Inflammatory macrophage treated with lipopolysaccharide for 4 hours (primary cell): ENCODE results near the gene MALRD1.
A peak's percentile ranks its signal among the peaks of the same experiment; 100 is the strongest.
"Not testable (repeated sequence)": the region's sequence is repeated elsewhere in the genome, so short reads cannot be mapped to it uniquely, and the experiment has no call there.

Experiments used
- DNase-seq: peaks from one replicate; pipeline ENCODE4 v3.0.0-alpha.2; 2020

The MALRD1 gene

DNA sequence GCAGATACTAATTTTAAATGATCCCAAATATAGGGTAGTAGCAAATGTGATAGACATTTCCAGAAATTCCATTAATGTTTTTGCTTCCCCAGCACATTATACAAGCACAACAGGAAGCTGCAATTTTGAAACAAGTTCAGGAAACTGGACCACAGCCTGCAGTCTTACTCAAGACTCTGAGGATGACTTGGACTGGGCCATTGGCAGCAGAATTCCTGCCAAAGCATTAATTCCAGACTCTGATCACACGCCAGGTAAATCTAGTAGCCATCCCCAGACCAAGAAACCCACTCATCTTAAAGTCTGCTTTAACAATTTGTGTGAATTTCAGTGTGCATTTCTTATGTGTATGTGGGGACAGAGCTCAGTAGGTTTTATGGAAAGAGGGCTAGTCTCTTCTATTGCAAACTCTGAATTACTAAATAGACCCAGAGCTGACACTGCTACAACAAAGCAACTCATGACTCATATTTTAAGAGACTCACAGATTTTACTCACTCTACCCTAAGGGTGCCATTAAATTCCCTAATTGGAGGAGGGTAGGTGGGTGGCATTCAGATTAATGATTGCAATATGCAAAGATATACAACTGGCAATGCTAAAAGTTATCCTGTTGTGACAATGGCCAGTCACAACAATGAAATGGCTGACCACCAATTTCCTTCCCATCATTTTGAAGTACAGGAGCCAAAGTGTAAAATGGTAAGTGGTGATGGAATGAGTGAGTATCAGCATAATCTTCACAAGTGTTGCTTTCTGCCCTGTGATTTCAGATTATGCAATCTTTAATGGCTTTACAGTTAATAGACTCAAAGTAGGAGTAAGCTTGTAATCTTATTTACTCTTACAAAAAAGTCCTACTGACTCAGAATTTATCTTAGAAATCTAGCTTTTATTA is 450.0 kb downstream of the MALRD1 start:
- DNase-seq = no peak

DNA sequence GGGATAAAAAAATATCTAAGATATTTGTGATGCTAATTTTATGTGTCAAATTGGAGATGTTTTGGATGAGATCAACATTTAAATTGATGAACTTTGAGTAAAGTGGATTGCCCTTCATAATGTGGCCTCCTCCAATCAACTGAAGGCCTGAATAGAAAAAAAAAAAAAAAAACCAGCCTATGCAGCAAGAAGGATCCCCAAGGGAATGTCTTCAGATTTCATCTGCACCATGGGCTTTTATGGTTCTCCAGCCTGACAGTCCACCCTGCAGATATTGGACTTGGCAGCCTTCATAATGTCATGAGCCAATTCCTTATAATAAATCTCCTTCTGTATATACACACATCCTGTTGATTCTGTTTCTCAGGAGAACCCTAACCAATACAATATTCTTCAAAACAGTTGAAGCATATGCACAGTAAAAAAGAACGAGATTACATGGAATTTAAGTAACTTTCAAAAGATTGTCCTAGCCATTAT is 450.7 kb downstream of the MALRD1 start:
- DNase-seq = no peak

DNA sequence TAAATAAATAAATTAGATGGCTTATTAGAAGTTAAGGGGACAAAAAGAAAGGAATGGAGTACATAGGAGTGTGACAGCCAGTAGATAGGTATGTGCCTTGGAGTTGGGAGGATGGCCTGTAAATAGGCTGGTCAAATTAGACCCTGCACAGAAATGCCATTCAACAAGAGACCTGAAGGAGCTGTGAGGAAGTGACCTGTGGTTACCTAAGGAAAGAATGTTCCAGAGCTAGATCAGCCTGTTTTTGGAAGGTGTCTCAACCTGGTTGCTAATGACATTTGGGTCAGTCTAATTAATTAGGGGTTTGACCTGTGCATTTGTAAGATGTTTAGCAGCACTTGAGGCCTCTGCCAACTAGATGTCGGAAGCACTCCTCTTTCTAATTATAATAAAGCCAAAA is 452.4 kb downstream of the MALRD1 start:
- no peak for DNase-seq

DNA sequence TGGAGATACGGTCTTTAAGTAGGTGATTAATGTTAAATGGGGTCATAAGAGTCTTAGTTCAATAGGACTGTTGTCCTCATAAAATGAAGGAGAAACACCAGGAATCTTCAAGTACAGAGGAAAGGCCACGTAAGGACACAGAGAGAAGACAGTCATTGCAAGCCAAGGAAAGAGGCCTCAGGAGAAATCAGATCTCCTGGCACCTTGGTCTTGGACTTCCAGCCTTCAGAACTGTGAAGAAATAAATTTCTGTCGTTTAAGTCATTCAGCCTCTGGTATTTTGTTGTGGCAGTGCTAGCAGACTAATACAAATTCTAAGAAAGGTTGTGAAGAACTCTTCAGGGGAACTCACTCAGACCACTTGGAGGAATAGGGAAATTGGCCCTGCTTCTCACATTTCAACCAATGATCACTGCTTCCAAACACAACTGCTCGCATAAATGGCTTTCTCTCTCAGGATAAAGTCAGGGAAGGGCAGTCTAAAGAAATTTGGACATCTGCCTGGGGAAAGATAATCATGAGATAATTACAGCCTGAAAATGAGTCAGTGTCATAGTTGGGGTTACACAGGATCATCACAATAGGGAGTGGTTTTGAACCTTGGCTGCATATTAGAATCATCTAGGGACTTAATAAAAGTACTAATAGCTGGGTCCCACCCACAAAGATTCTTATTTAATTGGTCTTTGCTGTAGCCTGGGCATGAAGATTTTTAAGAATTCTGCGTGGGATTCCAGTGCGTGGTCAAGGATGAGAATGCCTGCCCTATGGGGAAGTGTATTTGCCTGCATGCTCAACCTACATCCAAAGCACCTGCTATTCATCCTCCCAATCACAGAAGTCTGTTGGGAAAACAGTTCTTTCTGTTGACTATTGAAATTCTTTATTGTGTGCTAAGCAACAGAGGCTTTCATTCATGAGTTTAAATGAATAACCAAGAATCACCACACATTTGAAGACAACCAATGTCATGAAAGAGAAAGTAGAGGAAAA is 457.0 kb downstream of the MALRD1 start:
- DNase-seq = no peak

DNA sequence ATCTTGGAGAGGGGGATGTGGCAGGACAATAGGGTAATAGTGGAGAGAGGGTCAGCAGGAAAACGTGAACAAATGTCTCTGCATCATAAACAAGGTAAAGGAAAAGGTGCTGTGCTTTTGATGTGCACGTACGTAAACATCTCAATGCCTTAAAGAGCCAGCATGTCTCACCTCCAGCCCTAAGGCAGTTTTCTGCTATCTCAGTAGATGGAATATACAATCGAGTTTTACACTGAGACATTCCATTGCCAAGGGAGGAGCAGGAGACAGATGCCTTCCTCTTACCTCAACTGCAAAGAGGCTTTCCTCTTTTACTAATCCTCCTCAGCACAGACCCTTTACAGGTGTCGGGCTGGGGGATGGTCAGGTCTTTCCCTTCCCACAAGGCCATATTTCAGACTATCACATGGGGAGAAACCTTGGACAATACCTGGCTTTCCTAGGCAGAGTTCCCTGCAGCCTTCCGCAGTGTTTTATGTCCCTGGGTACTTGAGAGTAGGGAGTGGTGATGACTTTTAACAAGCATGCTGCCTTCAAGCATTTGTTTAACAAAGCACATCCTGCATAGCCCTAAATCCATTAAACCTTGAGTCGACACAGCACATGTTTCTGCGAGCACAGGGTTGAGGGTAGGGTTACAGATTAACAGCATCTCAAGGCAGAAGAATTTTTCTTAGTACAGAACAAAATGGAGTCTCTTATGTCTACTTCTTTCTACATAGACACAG is 461.6 kb downstream of the MALRD1 start:
- not testable (repeated sequence) for DNase-seq

DNA sequence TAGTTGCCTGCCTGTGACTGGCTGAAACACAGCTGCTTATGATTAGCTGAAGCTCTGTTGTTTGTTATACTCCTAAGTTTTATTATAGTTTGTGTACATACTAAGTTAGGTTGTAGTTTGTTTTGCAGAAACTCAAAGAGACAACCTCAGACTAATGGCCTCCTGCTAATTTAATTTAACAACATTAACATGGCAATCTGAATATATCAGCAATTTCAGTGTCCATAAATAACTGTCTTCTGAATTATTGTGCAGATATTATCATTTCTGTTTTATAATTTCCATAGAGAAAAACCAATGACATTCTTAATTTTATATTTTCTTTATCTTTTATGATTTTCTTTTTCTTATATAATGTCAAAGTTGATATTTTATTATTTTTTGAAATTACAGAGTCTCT is 469.5 kb downstream of the MALRD1 start:
- no peak for DNase-seq

DNA sequence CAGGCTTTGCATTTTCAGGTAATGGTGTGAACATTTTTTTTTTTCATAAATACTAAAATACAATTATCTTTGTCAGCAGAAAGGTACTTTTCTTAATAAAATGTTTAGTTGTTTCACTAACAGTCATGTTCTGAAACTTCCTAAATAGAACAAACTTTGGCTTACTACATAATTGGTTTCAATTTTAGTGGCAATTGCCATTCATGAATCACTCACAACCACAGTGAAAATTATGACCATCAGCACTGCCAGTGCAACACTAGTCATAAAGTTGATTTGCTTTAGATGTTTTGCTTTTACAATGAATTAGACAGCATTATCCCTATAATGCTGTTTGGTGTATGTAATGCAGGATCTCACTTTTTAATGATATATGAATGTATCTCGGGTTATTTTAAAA is 470.0 kb downstream of the MALRD1 start:
- peak; percentile 11 for DNase-seq

DNA sequence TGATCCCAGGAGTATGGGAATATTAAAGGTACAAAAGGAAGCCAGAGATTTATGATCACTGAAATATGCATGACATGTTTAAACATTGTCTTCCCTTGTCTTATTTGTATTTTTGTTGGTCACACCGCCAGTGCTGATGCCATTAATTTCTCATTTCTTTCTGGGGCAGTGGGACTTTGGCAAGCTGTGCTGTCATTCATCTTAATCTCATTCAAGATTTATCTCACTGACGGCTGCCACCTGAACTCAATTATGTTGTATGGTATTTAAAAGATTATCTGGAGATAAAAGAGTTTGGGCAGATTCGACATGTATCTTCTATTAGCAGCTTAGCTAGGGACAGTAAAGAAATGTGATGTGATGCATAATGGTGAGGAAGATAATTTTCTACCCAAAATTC is 482.7 kb downstream of the MALRD1 start:
- no peak for DNase-seq

DNA sequence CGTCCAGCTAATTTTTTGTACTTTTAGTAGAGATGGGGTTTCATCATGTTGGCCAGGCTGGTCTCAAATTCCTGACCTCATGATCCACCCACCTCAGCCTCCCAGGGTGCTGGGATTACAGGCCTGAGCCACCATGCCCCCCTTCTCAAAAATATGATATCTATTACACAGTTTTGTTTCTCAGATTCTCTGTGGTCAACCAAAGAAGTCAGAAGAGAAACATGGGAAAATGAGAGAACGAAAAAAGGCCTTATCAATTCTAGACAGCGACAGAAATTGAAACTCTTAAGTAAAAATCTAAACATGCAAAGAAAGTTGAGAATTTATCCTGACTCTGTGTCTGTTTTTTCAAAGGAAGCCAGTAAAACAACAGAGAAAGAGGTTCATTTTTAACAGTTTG is 483.8 kb downstream of the MALRD1 start:
- DNase-seq = no peak

DNA sequence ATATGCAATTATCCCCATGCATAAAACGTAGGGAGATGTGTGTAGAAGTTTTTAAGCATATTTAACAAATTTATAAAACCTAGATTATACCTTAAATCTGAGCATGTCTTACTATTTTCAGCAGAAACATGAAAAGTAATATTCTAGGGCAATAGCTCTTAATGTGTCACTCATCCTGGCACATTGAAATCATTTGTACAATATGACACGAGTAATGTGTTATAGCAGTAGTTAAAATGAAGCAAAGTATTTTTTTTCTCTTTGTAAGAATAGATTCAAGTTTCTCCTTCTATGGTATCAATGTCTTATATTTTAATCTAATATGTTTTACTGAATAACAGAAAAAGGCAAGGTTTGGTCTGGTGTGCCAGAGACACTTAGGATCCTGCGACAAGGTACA is 492.7 kb downstream of the MALRD1 start:
- DNase-seq = no peak

DNA sequence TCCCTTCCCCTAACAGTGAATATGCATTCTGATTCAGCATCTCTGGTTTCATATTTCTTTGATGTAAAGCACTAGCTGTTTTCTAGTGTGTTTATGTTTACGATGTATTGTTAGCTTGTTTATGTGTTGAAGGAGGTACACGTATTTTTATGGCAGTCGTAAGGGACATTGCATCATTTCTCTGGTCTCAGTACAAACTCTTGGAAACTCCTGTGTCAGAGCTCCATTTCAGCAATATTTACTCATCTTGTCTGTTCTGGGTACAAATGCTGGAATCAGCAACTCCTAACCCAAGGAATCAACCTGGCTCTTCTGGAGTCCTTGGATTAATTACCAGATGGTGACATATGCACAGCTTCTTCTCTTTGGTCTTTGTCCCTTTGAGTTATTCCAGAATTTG is 497.6 kb downstream of the MALRD1 start:
- DNase-seq = no peak

DNA sequence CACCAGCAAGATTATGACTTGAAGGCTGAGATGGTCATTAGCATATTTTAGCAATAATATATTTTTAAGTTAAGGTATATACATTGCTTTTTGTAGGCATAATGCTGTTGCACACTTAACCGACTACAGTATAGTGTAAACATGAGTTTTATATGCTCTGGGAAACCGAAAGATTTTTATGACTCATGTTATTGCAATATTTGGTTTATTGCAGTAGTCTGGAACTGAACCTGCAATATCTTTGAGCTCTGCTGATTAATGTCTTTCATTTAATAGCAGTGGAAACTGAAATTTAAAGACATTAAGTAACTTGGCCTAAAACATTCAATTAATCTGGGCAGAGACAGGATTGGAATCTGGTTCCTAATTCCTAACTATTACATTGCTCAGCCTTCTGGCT is 500.9 kb downstream of the MALRD1 start:
- peak; percentile 10 for DNase-seq

DNA sequence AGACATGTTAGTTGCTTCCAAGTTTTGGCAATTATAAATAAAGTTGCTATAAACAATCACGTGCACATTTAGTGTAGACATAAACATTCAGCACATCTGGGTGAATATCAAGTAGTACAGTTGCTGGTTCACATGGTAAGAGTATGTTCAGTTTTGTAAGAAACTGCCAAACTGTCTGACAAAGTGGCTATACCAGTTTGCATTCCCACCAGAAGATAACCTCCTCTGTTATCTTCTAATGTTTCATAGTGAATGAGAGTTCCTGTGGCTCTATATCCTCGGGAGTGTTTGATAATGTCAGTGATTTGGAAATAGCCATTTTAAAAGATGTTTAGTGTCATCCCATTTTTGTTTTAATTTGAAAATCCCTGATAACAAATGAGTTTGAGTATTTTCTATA is 508.1 kb downstream of the MALRD1 start:
- no peak for DNase-seq

DNA sequence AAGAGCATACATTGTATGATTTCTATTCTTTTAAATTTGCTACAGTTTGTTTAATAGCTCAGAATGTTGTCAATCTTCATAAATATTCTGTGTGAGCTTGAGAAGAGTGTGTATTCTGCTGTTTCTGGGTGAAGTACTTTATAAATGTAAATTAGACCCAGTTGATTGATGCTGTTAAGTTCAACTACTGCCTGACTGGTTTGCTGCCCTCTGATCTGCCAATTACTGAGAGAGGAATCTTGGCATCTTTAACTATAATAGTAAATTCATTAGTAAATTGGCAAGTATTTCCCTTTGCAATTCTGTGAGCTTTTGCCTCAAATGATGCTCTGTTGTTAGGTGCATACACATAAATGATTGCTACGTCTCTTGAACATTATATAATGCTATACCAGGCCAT is 512.6 kb downstream of the MALRD1 start:
- no peak for DNase-seq

DNA sequence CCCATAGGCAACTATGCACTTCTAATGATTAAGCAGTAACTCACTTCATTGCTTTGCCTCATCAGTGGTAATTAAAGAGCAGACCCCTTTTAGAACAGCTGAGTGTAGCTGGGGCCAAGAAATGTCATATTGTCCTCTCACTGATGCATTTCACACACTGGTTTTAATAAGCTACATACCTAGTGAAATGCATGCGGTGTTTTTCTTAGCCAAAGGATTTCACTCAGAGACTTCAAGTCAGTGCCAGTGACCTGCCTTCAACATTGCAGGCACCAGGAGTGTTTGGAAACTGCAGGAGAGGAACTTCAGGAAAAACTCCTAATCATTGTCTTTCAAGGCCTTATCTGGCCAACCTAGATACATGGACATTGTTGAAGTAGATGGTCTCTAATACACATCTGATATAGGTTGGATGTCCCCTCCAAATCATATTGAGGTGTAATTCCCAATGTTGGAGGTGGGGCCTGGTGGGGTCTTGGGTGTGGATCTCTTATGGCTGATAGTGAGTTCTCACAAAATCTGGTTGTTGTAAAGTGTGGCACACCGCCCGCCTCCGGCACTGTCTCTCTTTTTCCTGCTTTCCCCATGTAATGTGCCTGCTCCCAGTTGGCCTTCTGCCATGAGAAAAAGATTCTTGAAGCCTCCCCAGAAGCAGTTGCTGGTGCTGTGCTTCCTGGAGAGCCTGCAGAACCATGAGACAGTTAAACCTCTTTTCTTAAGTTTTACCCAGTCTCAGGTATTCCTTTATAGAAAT is 515.0 kb downstream of the MALRD1 start:
- no peak for DNase-seq

DNA sequence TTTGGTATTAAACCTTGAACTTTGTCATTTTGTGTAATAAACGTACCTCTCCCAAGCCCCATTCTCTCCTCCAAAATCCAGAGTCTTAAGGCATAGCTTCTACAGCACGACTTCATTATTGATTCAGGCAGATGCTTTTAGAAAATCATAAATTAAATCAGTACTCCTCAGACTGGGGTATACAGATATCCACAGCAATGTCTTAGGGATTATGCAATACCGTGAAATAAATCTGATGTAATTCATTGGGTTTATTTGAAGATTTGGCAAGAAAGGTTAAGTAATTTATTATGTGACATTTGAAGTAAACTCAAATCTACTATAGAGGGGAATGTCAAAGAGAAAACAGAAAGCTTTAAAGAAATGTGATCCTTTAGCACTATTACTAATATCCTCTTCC is 521.5 kb downstream of the MALRD1 start:
- DNase-seq = no peak

DNA sequence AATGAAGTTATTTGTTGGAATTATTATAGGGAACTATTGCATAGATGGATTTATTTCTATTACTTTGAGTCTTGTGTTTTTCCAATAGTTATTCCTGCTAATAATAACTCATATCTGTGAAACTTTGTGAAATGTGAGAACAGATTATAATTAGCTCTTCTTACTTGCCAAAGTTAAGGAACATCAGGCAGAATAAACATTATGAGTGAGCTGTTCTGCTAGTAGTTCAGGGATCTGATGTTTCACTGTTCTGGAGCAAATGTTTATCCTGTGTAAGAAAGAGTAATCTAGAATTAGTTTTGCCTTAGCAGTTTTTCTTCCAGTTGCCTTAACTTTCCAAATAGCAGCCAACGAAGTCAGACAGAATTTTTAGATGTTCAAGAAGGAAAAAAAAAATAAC is 522.4 kb downstream of the MALRD1 start:
- DNase-seq = no peak

DNA sequence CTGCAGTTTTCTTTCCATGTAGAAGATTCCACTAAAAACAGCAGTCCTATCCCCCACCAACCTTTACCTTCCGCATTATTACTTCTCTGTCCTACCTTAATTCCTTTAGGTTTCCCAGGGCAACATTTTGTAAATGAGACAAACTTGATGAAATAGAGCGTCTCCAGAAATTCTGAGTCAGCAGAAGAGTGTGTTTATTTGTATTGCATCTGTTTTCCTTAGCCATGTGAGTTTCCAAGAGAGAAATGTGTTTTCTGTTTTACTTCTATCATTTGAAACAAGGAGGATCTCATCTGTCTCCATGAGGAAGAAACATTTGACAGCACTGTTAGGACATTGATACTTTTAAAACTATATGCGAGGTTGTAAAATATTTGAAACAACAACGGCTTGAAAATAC is 523.5 kb downstream of the MALRD1 start:
- no peak for DNase-seq

DNA sequence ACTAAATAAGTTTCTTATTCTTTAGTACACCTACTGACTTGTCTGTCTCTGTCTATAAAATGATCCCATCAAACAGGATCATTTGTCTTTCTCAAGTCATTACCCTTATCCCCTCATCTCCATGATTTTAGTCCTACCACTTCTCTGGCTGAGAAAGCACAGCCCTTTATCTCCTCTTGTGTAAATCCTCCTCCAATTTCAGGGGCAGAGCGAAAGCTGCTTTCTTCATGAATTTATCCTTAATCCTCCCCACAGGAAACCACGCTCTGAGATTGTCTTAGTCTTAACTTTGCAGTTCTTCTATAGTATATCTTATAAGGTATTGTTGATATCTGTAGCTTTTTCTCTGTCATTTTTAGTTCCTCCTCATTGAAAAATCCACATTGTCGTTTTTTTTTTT is 528.0 kb downstream of the MALRD1 start:
- no peak for DNase-seq

DNA sequence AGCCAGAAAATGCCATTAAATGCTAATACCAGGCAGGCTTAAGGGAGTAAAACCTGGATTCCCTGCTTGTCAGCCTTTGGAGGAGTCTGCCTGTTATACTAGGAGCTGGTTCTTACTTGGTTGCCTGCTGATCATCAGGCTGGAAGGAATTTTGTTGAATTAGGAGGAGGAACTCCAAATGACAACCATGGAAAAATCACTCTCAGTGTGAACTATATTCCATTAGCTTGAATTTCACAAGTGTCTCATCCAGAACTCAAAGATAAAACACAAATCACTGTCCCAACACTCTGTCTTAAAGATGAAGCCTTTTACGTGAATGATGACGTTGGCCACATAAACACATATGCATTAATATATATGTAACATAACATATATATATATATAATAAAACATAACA is 528.8 kb downstream of the MALRD1 start:
- DNase-seq = no peak

DNA sequence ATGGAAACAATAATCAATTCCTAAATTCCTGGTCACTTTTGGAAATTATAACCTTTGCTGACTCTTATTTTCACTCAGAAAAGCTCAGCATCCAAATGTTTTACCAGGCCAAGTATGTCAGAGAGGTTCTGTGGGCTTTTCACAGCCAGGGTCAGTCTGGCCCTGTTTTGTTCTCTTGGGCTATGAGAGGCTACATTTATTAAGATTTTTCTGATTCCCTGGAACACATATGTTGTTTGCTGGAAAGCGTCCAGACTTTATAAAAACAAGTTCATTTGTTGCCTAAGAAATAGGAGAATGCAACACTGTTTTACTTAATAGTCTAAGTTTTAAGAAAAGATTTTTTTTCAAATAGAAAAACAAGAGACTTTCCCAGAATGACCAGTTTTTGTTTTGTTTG is 529.2 kb downstream of the MALRD1 start:
- DNase-seq = no peak

DNA sequence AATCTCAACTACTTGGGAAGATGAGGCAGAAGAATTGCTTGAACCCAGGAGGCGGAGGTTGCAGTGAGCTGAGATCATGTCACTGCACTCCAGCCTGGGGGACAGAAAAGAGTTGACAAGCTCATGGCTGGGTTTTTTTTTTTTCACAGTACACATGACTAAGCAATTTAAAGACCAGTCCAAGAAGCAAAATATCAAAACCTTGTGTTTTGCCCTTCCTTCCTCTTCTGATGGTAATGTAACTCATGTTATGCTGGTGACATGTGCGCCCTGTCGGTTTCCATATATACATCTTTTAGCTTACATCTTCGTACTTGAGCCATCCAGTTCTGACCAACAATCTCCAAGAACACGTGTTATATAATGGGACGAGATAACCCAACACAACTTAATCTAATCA is 530.0 kb downstream of the MALRD1 start:
- DNase-seq = peak; percentile 1
